Tibial artery (tissue), 4 donors: Measurements from ENCODE around the gene CAPN12.

Source experiments
- DNase-seq, 2 donors: peaks; one replicate each; pipeline ENCODE4 v3.0.0-alpha.2; 2019
- H3K27ac ChIP-seq, 2 donors: fragments of 200-600 bp; sonication (generic) in 1 of 2; 1 replicate in 1 of 2; 2 replicates in 1 of 2; pipeline ENCODE4 v1.5.1; 2018 to 2019; ENCODE audit warnings: mild to moderate bottlenecking in 1 of 2
- H3K27me3 ChIP-seq, 2 donors: fragments of 200-600 bp; sonication (generic) in 1 of 2; one replicate each; pipeline versions ENCODE4 v1.5.1 to v1.6.0; 2016 to 2019
- H3K36me3 ChIP-seq, 3 donors: fragments of 200-600 bp; sonication (generic) in 2 of 3; one replicate each; pipeline ENCODE4 v1.5.1; 2016 to 2019; ENCODE audit warnings: mild to moderate bottlenecking in 2 of 3
- H3K4me1 ChIP-seq, 4 donors: fragments of 200-600 bp; sonication (generic) in 2 of 4; 1 replicate in 3 of 4; 2 replicates in 1 of 4; pipeline ENCODE4 v1.5.1; 2016 to 2019
- H3K4me3 ChIP-seq, 2 donors: fragments of 200-600 bp; sonication (generic) in 1 of 2; 1 replicate in 1 of 2; 2 replicates in 1 of 2; pipeline ENCODE4 v1.5.1; 2018 to 2019; ENCODE audit warnings: mild to moderate bottlenecking in 2 of 2
- H3K9me3 ChIP-seq, 3 donors: fragments of 200-600 bp; sonication (generic) in 1 of 3; one replicate each; pipeline ENCODE4 v1.5.1; 2016 to 2019
- CTCF ChIP-seq, 2 experiments: fragments of 200-600 bp in 1 of 2; fragments of 450-650 bp in 1 of 2; IDR thresholded peaks; one replicate each; pipeline ENCODE4 v1.5.1; 2017 to 2019; ENCODE audit warnings: antibody characterized with exemption in 2 of 2, mild to moderate bottlenecking in 1 of 2, moderate library complexity in 1 of 2
- intact Hi-C: fragments of 100-400 bp; cut with DNase I; formaldehyde crosslinking; loops from one replicate; pipeline ENCODE4 v1.15.0; 2023; ENCODE audit warnings: low total_unique reads

CAPN12 gene

GRCh38 chr19:38717051-38717450 is 27.2 kb downstream of the CAPN12 start:
- intact Hi-C loops = loop anchor here (5.0 kb wide), 1 partner anchor 65 kb away; no protein-coding TSS in a partner anchor
- H3K27ac ChIP-seq = peak overlapping the region; percentile 91 to 94
- no peak overlapping the region for H3K4me3 ChIP-seq
- no peak for TF ChIP-seq CTCF (IDR thresholded peaks at IDR 0.05)
- H3K36me3 ChIP-seq = peaks cover 67 to 77% (median 77%) of the 10 kb centered on the region in 3 donors
- no peaks in the 10 kb centered on the region for H3K27me3 ChIP-seq
- peaks cover 16 to 92% (median 72%) of the 10 kb centered on the region in 4 donors for H3K4me1 ChIP-seq
- no peak for DNase-seq
- H3K9me3 ChIP-seq = no peaks in the 10 kb centered on the region

- H3K27ac ChIP-seq = peak overlapping the region; percentile 91 to 94
- peaks cover 61 to 76% (median 73%) of the 10 kb centered on the region in 3 donors for H3K36me3 ChIP-seq
- H3K4me1 ChIP-seq = peaks cover 16 to 92% (median 72%) of the 10 kb centered on the region in 4 donors
- no peaks in the 10 kb centered on the region for H3K27me3 ChIP-seq
- peak in 1 of 2 experiments; percentile 46 for TF ChIP-seq CTCF (IDR thresholded peaks at IDR 0.05)
- no peaks in the 10 kb centered on the region for H3K9me3 ChIP-seq
- no peak overlapping the region for H3K4me3 ChIP-seq
- DNase-seq = peak in 1 of 2 donors; percentile 91
- intact Hi-C loops = loop anchor here (5.0 kb wide), 1 partner anchor 63 kb away; no protein-coding TSS in a partner anchor
Observed at GRCh38 chr19:38715555-38715954, 28.7 kb downstream of the CAPN12 start.

GRCh38 chr19:38714354-38714778 is 29.9 kb downstream of the CAPN12 start:
- no peak for TF ChIP-seq CTCF (IDR thresholded peaks at IDR 0.05)
- intact Hi-C loops = no loop called here
- no peaks in the 10 kb centered on the region for H3K27me3 ChIP-seq
- no peak overlapping the region for H3K4me3 ChIP-seq
- H3K9me3 ChIP-seq = no peaks in the 10 kb centered on the region
- H3K27ac ChIP-seq = peak overlapping the region; percentile 91 to 94
- H3K4me1 ChIP-seq = peaks cover 5 to 92% (median 71%) of the 10 kb centered on the region in 4 donors
- no peak for DNase-seq
- H3K36me3 ChIP-seq = peaks cover 65 to 82% (median 73%) of the 10 kb centered on the region in 3 donors

GRCh38 chr19:38713865-38714264 is 30.4 kb downstream of the CAPN12 start:
- intact Hi-C loops = no loop called here
- H3K4me1 ChIP-seq = peaks cover 4 to 92% (median 71%) of the 10 kb centered on the region in 4 donors
- H3K9me3 ChIP-seq = no peaks in the 10 kb centered on the region
- peak overlapping the region; percentile 91 to 94 for H3K27ac ChIP-seq
- no peak for TF ChIP-seq CTCF (IDR thresholded peaks at IDR 0.05)
- peaks cover 70 to 82% (median 73%) of the 10 kb centered on the region in 3 donors for H3K36me3 ChIP-seq
- no peaks in the 10 kb centered on the region for H3K27me3 ChIP-seq
- H3K4me3 ChIP-seq = no peak overlapping the region
- no peak for DNase-seq

GRCh38 chr19:38713227-38713649 is 31.0 kb downstream of the CAPN12 start:
- Histone ChIP-seq H3K36me3 (peaks cover 70 to 82% (median 73%) of the 10 kb centered on the region in 3 donors), H3K4me3 (no peak overlapping the region), H3K9me3 (no peaks in the 10 kb centered on the region), H3K27me3 (no peaks in the 10 kb centered on the region), H3K27ac (peak overlapping the region; percentile 91 to 94), H3K4me1 (peaks cover 4 to 92% (median 71%) of the 10 kb centered on the region in 4 donors)
- TF ChIP-seq CTCF (IDR thresholded peaks at IDR 0.05) = no peak
- DNase-seq = peak; percentile 70 to 92
- intact Hi-C loops = no loop called here
